ENCODE measurements around the gene PTPRN2. TPM values are rescaled to one million over a fixed set of nuclear protein-coding genes. Genes with fewer than 3 reads are reported as not detected.

Gene PTPRN2
- total RNA-seq, 1 donor from 2014 or later = 7.8 TPM

- no peak for DNase-seq (ENCODE audit: low spot score)
These were observed 827.5 kb downstream of the PTPRN2 start for GRCh38 chr7:157760004-157760730.

- DNase-seq (ENCODE audit: low spot score) = no peak
These were observed 828.3 kb downstream of the PTPRN2 start for GRCh38 chr7:157759246-157759805.

GRCh38 chr7:157758468-157759245 is 829.0 kb downstream of the PTPRN2 start:
- no peak for DNase-seq (ENCODE audit: low spot score)

- no peak for DNase-seq (ENCODE audit: low spot score)
These were observed 829.7 kb downstream of the PTPRN2 start for GRCh38 chr7:157757776-157758467.

GRCh38 chr7:157757211-157757610 is 830.4 kb downstream of the PTPRN2 start:
- DNase-seq (ENCODE audit: low spot score) = no peak

- no peak for DNase-seq (ENCODE audit: low spot score)
These were observed 831.9 kb downstream of the PTPRN2 start for GRCh38 chr7:157755741-157756140.

- DNase-seq (ENCODE audit: low spot score) = no peak
These were observed 833.2 kb downstream of the PTPRN2 start for GRCh38 chr7:157754416-157754790.

- no peak for DNase-seq (ENCODE audit: low spot score)
These were observed 833.8 kb downstream of the PTPRN2 start for GRCh38 chr7:157753713-157754415.

- DNase-seq (ENCODE audit: low spot score) = no peak
These were observed 834.8 kb downstream of the PTPRN2 start for GRCh38 chr7:157752832-157753291.

- DNase-seq (ENCODE audit: low spot score) = no peak
These were observed 835.5 kb downstream of the PTPRN2 start for GRCh38 chr7:157751951-157752673.

- no peak for DNase-seq (ENCODE audit: low spot score)
These were observed 836.2 kb downstream of the PTPRN2 start for GRCh38 chr7:157751406-157751805.

- DNase-seq (ENCODE audit: low spot score) = no peak
These were observed 837.3 kb downstream of the PTPRN2 start for GRCh38 chr7:157750291-157750690.

- DNase-seq (ENCODE audit: low spot score) = no peak
These were observed 841.6 kb downstream of the PTPRN2 start for GRCh38 chr7:157745721-157746709.

GRCh38 chr7:157744786-157745601 is 842.6 kb downstream of the PTPRN2 start:
- no peak for DNase-seq (ENCODE audit: low spot score)

GRCh38 chr7:157743781-157744525 is 843.7 kb downstream of the PTPRN2 start:
- DNase-seq (ENCODE audit: low spot score) = no peak

GRCh38 chr7:157740251-157740798 is 847.3 kb downstream of the PTPRN2 start:
- DNase-seq (ENCODE audit: low spot score) = no peak

GRCh38 chr7:157739650-157740049 is 848.0 kb downstream of the PTPRN2 start:
- DNase-seq (ENCODE audit: low spot score) = no peak

- no peak for DNase-seq (ENCODE audit: low spot score)
These were observed 848.6 kb downstream of the PTPRN2 start for GRCh38 chr7:157739031-157739430.
